Measurements from ENCODE around the gene LSM7. TPM values are rescaled to one million over a fixed set of nuclear protein-coding genes. Genes with fewer than 3 reads are reported as not detected.

Gene LSM7
- total RNA-seq, 1 donor from 2014 or later, result 49.1 TPM

GRCh38 chr19:2315818-2316353 lies 12.5 kb downstream of the LSM7 start:
- no peak overlapping the region for H3K27ac ChIP-seq (ENCODE audit: low read depth, low read length)

DNA sequence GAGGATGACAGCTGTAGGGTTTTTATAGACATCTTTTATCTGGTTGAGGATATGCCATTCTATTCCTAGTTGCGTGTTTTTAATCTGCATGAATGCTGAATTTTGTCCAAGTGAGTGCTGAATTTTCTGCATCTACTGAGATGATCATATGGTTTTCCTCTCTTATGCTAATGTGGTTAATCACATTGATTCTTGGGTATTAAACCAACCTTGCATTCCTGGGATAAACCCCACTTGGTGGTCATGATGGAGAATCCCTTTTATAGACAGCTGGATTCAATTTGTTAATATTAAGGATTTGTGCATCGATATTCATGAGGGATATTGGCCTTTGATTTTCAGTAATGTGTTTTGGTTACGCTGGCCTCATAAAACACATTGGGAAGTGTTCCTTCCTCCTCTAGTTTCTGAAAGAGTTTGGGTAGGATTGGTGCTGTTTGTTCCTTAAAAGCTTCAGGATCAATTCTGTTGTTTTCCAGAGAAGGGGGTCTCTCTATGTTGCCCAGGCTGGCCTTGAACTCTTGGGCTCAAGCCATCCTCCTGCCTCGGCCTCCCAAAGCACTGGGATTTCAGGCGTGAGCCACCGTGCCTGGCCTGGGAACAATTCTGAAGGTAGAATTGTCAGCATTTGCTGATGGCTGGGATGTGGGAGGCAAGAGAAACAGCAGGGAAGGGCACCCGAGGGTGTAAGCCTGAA lies 13.1 kb downstream of the LSM7 start:
- Histone ChIP-seq H3K9me3 (ENCODE audit: control insufficient read depth in 3 of 3, low read length in 3 of 3) (no peaks in the 10 kb centered on the region), H3K4me3 (ENCODE audit: low read length in 3 of 3) (no peak overlapping the region), H3K27ac (ENCODE audit: low read depth, low read length) (no peak overlapping the region), H3K4me1 (ENCODE audit: control insufficient read depth in 3 of 3, insufficient read depth in 3 of 3, low read length in 3 of 3) (peaks cover 0 to 3% (median 3%) of the 10 kb centered on the region in 3 donors), H3K27me3 (ENCODE audit: control insufficient read depth in 3 of 3, insufficient read depth in 3 of 3, low read length in 3 of 3) (peaks cover 3 to 20% (median 17%) of the 10 kb centered on the region in 3 donors), H3K36me3 (ENCODE audit: control insufficient read depth in 3 of 3, insufficient read depth in 3 of 3, low read length in 3 of 3) (no peaks in the 10 kb centered on the region), H3K9ac (ENCODE audit: low read depth in 1 of 3, low read length in 3 of 3) (no peak overlapping the region)

More at GRCh38 chr19:2315818-2316353, 12.5 kb downstream of the LSM7 start:
- Histone ChIP-seq H3K27me3 (ENCODE audit: control insufficient read depth in 3 of 3, insufficient read depth in 3 of 3, low read length in 3 of 3) (peaks cover 3 to 18% (median 14%) of the 10 kb centered on the region in 3 donors), H3K9ac (ENCODE audit: low read depth in 1 of 3, low read length in 3 of 3) (no peak overlapping the region), H3K36me3 (ENCODE audit: control insufficient read depth in 3 of 3, insufficient read depth in 3 of 3, low read length in 3 of 3) (no peaks in the 10 kb centered on the region), H3K4me3 (ENCODE audit: low read length in 3 of 3) (no peak overlapping the region), H3K9me3 (ENCODE audit: control insufficient read depth in 3 of 3, low read length in 3 of 3) (no peaks in the 10 kb centered on the region), H3K4me1 (ENCODE audit: control insufficient read depth in 3 of 3, insufficient read depth in 3 of 3, low read length in 3 of 3) (peaks cover 0 to 3% (median 3%) of the 10 kb centered on the region in 3 donors)

GRCh38 chr19:2312820-2313501 lies 15.4 kb downstream of the LSM7 start:
- H3K27ac ChIP-seq (ENCODE audit: low read depth, low read length), result no peak overlapping the region
- no peak overlapping the region for H3K4me3 ChIP-seq (ENCODE audit: low read length in 3 of 3)
- H3K4me1 ChIP-seq (ENCODE audit: control insufficient read depth in 3 of 3, insufficient read depth in 3 of 3, low read length in 3 of 3), result peaks cover 2 to 6% (median 3%) of the 10 kb centered on the region in 3 donors
- peaks cover 16 to 30% (median 26%) of the 10 kb centered on the region in 3 donors for H3K27me3 ChIP-seq (ENCODE audit: control insufficient read depth in 3 of 3, insufficient read depth in 3 of 3, low read length in 3 of 3)
- no peak overlapping the region for H3K9ac ChIP-seq (ENCODE audit: low read depth in 1 of 3, low read length in 3 of 3)
- no peaks in the 10 kb centered on the region for H3K9me3 ChIP-seq (ENCODE audit: control insufficient read depth in 3 of 3, low read length in 3 of 3)
- no peaks in the 10 kb centered on the region for H3K36me3 ChIP-seq (ENCODE audit: control insufficient read depth in 3 of 3, insufficient read depth in 3 of 3, low read length in 3 of 3)

DNA sequence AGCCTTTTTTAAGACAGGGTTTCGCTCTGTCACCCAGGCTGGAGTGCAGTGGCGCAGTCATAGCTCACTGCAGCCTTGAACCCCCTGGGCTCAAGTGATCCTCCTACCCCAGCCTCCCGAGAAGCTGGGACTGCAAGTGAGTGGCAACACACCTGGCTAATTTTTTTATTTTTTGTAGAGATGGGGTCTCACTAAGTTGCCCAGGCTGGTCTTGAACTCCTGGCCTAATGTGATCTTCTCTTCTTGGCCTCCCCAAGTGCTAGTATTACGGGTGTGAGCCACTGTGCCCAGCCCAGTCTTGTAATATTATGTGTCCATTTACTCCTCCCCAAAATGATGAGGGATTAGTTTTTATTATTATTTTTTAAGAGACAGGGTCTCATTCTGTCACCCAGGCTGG lies 17.3 kb downstream of the LSM7 start:
- H3K27me3 ChIP-seq (ENCODE audit: control insufficient read depth in 3 of 3, insufficient read depth in 3 of 3, low read length in 3 of 3), result peaks cover 29 to 47% (median 43%) of the 10 kb centered on the region in 3 donors
- peaks cover 2 to 6% (median 3%) of the 10 kb centered on the region in 3 donors for H3K4me1 ChIP-seq (ENCODE audit: control insufficient read depth in 3 of 3, insufficient read depth in 3 of 3, low read length in 3 of 3)

GRCh38 chr19:2309734-2310362 lies 18.5 kb downstream of the LSM7 start:
- no peak overlapping the region for H3K9ac ChIP-seq (ENCODE audit: low read depth in 1 of 3, low read length in 3 of 3)
- no peaks in the 10 kb centered on the region for H3K9me3 ChIP-seq (ENCODE audit: control insufficient read depth in 3 of 3, low read length in 3 of 3)
- H3K27ac ChIP-seq (ENCODE audit: low read depth, low read length), result no peak overlapping the region
- no peaks in the 10 kb centered on the region for H3K36me3 ChIP-seq (ENCODE audit: control insufficient read depth in 3 of 3, insufficient read depth in 3 of 3, low read length in 3 of 3)
- H3K27me3 ChIP-seq (ENCODE audit: control insufficient read depth in 3 of 3, insufficient read depth in 3 of 3, low read length in 3 of 3), result peaks cover 29 to 47% (median 44%) of the 10 kb centered on the region in 3 donors
- no peak overlapping the region for H3K4me3 ChIP-seq (ENCODE audit: low read length in 3 of 3)
- H3K4me1 ChIP-seq (ENCODE audit: control insufficient read depth in 3 of 3, insufficient read depth in 3 of 3, low read length in 3 of 3), result peaks cover 2 to 6% (median 3%) of the 10 kb centered on the region in 3 donors

More for the DNA sequence above, 17.3 kb downstream of the LSM7 start:
- H3K9me3 ChIP-seq (ENCODE audit: control insufficient read depth in 3 of 3, low read length in 3 of 3), result no peaks in the 10 kb centered on the region
- no peak overlapping the region for H3K4me3 ChIP-seq (ENCODE audit: low read length in 3 of 3)
- H3K27ac ChIP-seq (ENCODE audit: low read depth, low read length), result no peak overlapping the region
- H3K9ac ChIP-seq (ENCODE audit: low read depth in 1 of 3, low read length in 3 of 3), result no peak overlapping the region
- H3K36me3 ChIP-seq (ENCODE audit: control insufficient read depth in 3 of 3, insufficient read depth in 3 of 3, low read length in 3 of 3), result no peaks in the 10 kb centered on the region

- H3K36me3 ChIP-seq (ENCODE audit: control insufficient read depth in 3 of 3, insufficient read depth in 3 of 3, low read length in 3 of 3), result no peaks in the 10 kb centered on the region
- peak within 1 kb of the TSS in 1 of 3 donors; percentile 32 for H3K4me3 ChIP-seq (ENCODE audit: low read length in 3 of 3)
- H3K9ac ChIP-seq (ENCODE audit: low read depth in 1 of 3, low read length in 3 of 3), result no peak within 1 kb of the TSS
- H3K4me1 ChIP-seq (ENCODE audit: control insufficient read depth in 3 of 3, insufficient read depth in 3 of 3, low read length in 3 of 3), result peaks cover 2 to 6% (median 3%) of the 10 kb centered on the region in 3 donors
- peaks cover 31 to 44% (median 40%) of the 10 kb centered on the region in 3 donors for H3K27me3 ChIP-seq (ENCODE audit: control insufficient read depth in 3 of 3, insufficient read depth in 3 of 3, low read length in 3 of 3)
- no peak within 1 kb of the TSS for H3K27ac ChIP-seq (ENCODE audit: low read depth, low read length)
- H3K9me3 ChIP-seq (ENCODE audit: control insufficient read depth in 3 of 3, low read length in 3 of 3), result no peaks in the 10 kb centered on the region
Measured at GRCh38 chr19:2308114-2308556, 20.3 kb downstream of the LSM7 start, which contains the start of gene LINGO3. LINGO3 (minus strand) TSS chr19:2308154; CDS start chr19:2291776, 16,378 bp downstream.

- no peaks in the 10 kb centered on the region for H3K36me3 ChIP-seq (ENCODE audit: control insufficient read depth in 3 of 3, insufficient read depth in 3 of 3, low read length in 3 of 3)
- no peak overlapping the region for H3K9ac ChIP-seq (ENCODE audit: low read depth in 1 of 3, low read length in 3 of 3)
- peaks cover 30 to 42% (median 34%) of the 10 kb centered on the region in 3 donors for H3K27me3 ChIP-seq (ENCODE audit: control insufficient read depth in 3 of 3, insufficient read depth in 3 of 3, low read length in 3 of 3)
- H3K4me1 ChIP-seq (ENCODE audit: control insufficient read depth in 3 of 3, insufficient read depth in 3 of 3, low read length in 3 of 3), result peaks cover 2 to 9% (median 3%) of the 10 kb centered on the region in 3 donors
- H3K9me3 ChIP-seq (ENCODE audit: control insufficient read depth in 3 of 3, low read length in 3 of 3), result no peaks in the 10 kb centered on the region
- H3K4me3 ChIP-seq (ENCODE audit: low read length in 3 of 3), result no peak overlapping the region
- H3K27ac ChIP-seq (ENCODE audit: low read depth, low read length), result no peak overlapping the region
Measured at GRCh38 chr19:2307518-2308012, 20.8 kb downstream of the LSM7 start.

- peaks cover 30 to 42% (median 34%) of the 10 kb centered on the region in 3 donors for H3K27me3 ChIP-seq (ENCODE audit: control insufficient read depth in 3 of 3, insufficient read depth in 3 of 3, low read length in 3 of 3)
Measured at GRCh38 chr19:2306971-2307370, 21.4 kb downstream of the LSM7 start.

GRCh38 chr19:2306281-2306806 lies 22.0 kb downstream of the LSM7 start:
- H3K9me3 ChIP-seq (ENCODE audit: control insufficient read depth in 3 of 3, low read length in 3 of 3), result no peaks in the 10 kb centered on the region
- no peaks in the 10 kb centered on the region for H3K36me3 ChIP-seq (ENCODE audit: control insufficient read depth in 3 of 3, insufficient read depth in 3 of 3, low read length in 3 of 3)
- H3K4me1 ChIP-seq (ENCODE audit: control insufficient read depth in 3 of 3, insufficient read depth in 3 of 3, low read length in 3 of 3), result peaks cover 5 to 15% (median 7%) of the 10 kb centered on the region in 3 donors
- H3K27me3 ChIP-seq (ENCODE audit: control insufficient read depth in 3 of 3, insufficient read depth in 3 of 3, low read length in 3 of 3), result peaks cover 32 to 44% (median 35%) of the 10 kb centered on the region in 3 donors
- no peak overlapping the region for H3K27ac ChIP-seq (ENCODE audit: low read depth, low read length)
- no peak overlapping the region for H3K4me3 ChIP-seq (ENCODE audit: low read length in 3 of 3)
- H3K9ac ChIP-seq (ENCODE audit: low read depth in 1 of 3, low read length in 3 of 3), result no peak overlapping the region

More at GRCh38 chr19:2306971-2307370, 21.4 kb downstream of the LSM7 start:
- Histone ChIP-seq H3K4me3 (ENCODE audit: low read length in 3 of 3) (no peak overlapping the region), H3K9ac (ENCODE audit: low read depth in 1 of 3, low read length in 3 of 3) (no peak overlapping the region), H3K9me3 (ENCODE audit: control insufficient read depth in 3 of 3, low read length in 3 of 3) (no peaks in the 10 kb centered on the region), H3K4me1 (ENCODE audit: control insufficient read depth in 3 of 3, insufficient read depth in 3 of 3, low read length in 3 of 3) (peaks cover 5 to 15% (median 7%) of the 10 kb centered on the region in 3 donors), H3K27ac (ENCODE audit: low read depth, low read length) (no peak overlapping the region), H3K36me3 (ENCODE audit: control insufficient read depth in 3 of 3, insufficient read depth in 3 of 3, low read length in 3 of 3) (no peaks in the 10 kb centered on the region)

Data from skeletal muscle tissue (tissue), 4 donors.